G401.6 (cell line): ENCODE results near the gene ACTN2.

Experiments used
- FAIRE-seq: peaks from 2 replicates; lab custom pipeline; 2012; peaks lifted over from hg19 to GRCh38; lab: Jason Lieb, UNC

ACTN2 gene

DNA sequence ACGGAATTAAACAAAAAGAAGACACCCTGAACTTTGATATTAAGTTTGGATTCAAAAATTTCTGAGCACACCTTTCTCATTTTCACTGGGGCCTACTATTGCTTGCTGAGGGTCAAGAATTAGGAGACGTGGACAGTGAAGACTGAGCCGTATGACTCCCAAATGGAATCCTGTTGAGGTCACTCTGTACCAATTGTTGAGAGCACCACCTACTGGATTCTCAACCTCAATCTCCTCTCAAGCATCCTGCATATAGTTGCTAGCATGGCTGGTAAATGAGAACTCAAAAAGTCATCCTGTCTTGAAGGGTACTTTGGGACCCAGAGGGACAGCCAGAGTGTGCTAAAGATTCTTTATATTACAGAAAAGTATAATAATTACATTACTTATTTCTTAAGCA is 88.6 kb downstream of the ACTN2 start:
- FAIRE-seq: no peak

DNA sequence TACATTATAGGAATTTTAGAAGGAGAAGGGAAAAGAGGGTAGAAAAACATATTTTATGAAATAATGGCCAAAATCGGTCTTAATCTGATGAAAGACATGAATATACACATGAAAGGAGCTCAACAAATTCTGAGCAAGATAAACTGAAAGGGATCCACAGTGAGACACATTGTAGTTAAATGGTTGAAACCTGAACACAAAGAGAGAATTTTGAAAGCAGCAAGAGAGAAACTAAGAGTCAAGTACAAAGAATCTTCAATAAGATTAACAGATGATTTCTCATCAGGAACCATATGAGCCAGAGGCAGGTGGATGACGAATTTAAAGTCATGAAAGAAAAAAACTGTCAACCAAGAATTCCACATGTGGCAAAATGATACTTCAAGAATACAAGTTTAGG is 93.0 kb downstream of the ACTN2 start:
- FAIRE-seq: no peak

DNA sequence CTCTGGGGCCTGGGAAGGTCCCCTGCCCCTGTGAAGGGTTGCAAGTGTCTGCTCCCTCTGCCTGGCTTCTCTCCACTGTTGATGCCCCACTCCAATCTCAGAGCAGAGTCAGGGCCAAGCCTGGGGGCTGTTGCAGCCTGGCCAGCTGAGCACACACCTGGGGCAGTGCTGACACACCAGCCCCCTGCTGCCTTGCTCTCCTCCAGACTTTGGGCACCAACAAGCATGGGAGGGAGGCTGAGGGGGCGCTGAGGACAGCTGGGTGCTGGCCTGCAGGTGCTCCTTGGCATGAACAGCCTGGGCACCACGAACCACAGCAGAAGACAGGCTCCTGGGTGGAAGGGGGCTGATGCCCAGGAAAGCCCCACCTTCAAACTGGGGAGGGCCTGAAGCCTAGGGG is 99.2 kb downstream of the ACTN2 start:
- no peak for FAIRE-seq

DNA sequence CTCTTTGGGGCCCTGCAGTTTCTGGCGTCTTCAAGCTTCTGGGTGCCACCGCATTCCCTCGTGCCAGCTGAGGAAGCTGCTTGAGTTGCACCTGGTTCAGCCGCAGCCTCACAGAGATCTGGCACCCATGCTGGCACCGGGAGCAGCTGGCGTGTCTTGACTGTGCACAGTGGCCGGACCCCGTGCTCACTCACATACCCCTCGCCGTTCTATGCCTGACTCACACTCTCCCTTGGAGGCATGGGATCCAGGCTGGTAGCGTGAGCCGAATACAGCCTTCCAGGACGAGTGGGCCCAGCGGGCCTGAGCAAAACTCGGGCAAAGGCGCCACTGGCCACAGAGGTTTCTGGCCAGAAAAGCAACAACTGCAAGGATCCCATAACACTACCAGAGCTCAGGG is 100.2 kb downstream of the ACTN2 start:
- no peak for FAIRE-seq

DNA sequence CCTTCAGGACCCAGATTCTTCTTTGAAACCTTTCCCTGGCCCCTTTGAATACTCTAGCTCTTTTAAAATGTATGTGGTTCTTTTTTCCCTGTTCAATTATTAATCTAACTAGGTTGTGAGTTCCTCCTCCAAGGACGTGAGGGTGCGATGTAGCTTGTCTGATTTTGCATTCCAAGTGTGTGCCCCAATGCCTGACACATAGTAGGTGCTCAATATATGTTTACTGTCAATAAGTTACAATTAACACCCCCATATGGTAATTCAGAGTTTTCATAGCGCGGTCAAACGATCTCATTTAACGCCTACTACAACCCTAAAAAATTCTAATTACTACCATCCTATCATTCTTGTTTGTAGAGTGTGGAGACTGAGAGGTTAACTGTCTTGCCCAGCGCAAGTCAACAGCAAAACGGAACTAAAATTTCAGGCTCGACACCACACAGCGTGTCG is 108.3 kb downstream of the ACTN2 start:
- no peak for FAIRE-seq

DNA sequence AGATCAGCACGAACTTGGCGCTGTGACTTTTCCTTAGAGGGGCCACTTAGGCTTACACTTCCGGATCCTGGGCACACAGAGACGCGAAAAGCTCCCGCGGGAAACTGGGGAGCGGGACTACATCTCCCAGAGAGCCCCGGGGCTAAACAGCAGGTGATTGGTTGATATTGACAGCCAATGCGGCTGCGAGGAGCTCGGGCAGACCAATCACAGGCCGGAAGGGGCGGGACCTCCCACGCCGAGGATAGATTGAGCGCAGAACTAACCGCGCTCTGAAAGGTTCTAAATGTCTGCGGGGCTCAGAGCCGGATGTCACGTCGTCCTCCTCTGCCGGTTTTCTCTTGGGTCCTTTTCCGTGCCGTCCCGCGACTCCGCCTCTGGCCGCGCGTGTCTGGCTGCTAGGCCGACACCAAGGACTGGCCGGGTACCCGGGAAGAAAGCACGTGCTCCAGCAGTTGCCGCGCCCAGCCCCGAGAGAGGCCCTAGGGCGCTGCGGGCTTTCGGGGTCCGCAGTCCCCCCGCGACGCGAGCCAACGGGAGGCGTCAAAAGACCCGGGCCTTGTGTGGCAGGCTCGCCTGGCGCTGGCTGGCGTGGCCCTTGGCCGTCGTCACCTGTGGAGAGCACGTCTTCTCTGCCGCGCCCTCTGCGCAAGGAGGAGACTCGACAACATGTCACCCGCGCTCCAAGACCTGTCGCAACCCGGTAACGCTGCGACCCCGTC is 108.9 kb downstream of the ACTN2 start, which contains the start of gene MTR:
Gene MTR, plus strand, starts transcription at position 258 of the 722 bp plus-strand sequence. Its CDS starts 412 bp downstream, at position 670.
- FAIRE-seq: peak; percentile 98

DNA sequence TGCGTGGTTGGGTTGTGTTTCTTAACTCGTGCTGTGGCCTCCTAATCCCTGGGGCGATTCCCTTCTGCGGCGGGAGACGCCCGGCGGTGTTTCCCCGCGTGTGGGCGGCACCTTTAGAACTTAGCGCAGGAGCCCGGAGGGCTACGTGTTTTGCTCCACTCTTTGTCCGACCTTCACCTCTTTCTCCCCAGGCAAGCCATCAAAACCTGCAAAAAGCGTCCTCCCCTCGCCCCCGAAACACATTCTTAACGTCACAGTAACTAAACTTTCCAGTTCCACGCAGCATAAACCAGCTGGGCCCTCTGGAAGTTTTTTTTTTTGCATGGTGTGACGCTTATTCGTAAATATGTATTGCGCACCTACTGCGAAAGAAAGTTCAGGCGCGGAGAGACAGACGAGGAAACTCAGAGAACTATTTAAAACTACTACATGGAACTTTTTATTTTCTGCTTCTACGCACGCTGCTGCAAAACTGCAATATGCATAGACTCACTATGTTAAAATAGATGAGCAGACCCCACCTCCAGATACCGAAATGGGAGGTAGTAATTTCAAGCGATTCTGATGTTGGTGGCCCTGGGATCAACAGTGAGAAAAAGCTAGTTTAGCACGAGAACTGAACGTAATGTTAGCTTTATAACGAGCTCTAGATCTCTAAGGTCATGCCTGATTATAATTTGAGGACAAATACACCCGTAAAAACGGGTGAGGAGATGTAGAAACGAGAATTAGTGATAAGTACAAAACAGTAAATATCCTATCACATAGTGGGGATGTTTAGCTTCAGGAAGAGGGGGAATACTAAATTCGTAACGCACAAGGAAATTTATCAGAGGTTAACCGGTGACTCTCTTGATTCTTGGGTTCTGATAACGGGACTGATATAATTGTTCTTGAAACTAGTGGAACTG is 109.7 kb downstream of the ACTN2 start:
- FAIRE-seq: no peak

DNA sequence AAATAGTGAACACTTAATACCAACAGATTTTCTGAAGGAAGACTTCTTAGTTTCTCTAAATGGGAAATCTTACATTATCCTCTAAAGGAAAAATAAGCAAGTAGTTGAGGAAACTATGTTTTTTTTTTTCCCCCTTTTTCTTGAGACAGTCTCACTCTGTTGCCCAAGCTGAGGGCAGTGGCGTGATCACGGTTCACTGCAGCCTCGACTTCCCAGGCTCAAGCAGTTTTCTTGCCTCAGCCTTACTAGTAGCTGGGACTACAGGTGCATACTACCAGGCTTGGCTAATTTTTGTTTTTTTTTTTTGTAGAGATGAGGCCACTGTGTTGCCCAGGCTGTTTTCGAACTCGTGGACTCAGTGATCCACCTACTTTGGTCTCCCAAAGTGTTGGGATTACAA is 112.7 kb downstream of the ACTN2 start:
- FAIRE-seq: no peak

DNA sequence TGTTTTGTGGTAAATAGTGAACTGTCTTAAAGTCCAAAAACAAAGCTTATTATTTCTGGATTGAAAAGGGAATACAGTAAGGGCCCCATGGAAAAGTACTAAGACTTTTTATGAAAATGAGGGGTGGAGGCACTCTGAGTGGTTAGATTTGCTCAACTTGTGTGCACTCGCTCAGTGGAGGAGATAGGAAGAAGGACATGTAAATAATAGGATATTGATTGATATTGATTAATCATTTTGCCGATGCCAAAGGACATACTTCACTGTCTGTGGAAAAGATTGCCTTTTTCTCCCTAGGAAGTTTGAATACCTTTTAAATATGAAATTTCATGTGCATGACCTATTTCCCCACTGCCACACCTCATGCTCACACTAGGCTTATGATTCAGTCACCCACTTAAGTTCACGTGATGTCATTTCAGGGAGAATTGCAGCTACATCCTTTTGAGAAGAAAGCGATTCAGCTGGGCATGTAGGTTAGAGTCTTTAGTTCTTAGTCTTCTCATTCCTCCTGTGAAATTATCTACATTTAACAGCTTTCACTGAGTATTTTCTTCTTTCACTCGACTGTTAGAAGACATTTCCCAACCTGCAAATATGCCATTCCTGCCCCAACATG is 113.8 kb downstream of the ACTN2 start:
- no peak for FAIRE-seq

DNA sequence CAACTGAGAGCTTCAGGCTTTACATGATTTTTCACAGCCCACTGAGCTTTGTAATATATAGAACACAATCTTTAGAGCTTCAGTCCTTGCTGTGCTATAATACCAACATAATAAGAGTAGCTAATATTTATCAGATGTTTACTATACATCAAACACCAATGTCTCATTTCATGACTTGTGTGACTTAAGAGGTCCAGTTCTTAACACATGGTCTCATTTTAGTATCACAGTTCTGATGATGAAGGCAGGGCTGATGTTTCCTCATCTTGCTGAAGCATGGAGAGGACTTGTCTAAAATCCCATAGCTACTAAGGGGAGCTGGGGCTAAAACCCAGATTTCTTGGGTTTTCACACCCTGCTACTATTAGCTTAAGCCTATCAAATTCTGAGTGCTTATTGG is 114.3 kb downstream of the ACTN2 start:
- no peak for FAIRE-seq

DNA sequence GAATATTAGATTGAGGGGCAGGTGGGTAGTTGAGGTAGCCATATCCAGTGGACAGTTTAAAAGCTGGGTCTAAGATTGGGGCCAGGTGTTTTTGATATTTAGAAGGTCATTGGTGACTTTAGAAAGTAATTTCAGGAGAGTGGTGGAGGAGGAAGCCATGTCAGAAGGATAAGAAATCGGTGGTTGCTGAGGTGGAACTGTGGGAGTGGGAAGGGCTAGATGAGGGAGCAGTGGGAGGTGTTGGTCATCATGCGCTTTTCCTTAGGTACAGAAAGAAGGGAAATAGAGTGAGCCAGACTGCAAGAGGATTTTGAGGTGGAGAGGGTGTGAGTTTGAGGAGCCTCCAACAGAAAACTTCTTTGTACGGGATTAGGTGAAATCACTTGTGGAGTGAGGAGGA is 116.0 kb downstream of the ACTN2 start:
- FAIRE-seq: no peak

DNA sequence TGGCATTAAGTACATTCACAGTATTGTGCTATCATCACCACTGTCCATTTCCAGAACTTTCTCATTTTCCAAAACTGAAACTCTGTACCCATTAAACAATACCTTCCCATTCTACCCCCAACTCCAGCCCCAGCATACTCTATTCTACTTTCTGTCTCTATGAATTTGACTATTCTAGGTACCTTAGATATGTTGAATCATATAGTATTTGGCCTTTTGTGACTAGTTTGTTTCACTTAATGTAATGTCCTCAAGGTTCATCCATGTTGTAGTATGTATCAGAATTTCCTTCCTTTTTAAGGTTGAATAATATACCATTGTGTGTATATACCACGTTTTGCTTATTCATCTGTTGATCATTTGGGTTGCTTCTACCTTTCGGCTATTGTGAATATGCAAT is 120.3 kb downstream of the ACTN2 start:
- no peak for FAIRE-seq

DNA sequence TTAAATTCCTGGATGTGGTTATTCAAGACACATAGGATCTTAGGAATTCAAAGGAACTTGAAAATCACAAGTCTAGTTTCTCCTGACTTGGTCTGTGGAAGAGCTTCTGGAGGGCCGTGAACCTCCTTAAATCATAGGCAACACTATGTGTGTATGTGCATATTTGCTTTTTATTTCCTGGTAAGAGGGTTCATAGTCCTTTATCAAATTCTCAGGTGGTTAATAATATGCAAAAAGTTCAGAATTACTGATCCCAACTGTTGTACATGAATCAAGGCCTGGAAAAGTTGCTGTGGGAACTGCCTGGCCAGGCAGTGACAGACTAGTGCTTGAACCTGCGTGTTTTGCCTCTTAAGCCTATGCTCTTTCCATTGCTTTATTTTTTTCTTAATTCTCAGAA is 121.7 kb downstream of the ACTN2 start:
- FAIRE-seq: no peak

DNA sequence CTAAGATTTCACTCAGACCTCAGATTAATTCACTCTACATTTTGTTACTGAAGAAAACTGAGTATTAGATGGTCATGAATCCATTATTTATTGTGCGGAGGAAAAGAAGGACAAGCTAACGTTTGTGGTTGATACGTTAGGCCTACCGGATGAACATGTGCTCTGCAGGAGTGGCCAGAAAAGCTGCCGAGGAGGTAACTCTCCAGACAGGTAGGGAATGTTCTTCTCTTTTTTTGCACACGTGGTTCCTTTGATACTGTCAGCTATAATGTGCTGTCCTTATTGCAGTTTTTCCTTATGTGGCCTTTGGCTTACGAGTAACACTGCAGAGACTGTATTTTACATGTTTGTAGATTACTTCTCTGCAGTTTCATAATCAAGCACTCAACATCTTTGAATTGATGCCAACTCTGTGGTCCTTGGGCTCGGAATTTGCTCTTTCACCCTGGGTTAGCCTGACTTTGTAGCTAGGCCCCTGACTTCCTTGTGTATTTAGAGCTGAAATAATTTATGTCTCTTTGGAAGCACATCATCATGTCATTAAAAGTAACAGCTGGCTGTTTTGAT is 122.3 kb downstream of the ACTN2 start:
- FAIRE-seq: no peak

DNA sequence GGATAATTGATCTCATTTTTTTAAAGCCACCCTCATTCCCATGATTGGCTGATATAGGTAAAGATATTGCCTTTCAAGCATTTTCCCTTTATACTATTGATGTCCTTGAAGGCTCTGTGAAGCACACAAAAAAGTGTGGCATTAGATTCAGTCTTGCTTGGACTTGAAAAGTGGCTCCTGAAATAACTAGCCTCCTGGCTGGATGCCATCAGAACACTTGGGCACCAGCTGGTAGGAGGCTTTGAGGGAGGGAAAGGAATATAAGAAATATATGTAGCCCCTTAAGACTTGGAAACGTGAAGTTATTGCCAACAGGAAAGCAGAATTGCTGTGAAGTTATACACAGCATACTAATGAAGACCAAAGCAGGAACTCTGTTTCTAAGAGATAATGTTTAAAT is 122.8 kb downstream of the ACTN2 start:
- FAIRE-seq: no peak

DNA sequence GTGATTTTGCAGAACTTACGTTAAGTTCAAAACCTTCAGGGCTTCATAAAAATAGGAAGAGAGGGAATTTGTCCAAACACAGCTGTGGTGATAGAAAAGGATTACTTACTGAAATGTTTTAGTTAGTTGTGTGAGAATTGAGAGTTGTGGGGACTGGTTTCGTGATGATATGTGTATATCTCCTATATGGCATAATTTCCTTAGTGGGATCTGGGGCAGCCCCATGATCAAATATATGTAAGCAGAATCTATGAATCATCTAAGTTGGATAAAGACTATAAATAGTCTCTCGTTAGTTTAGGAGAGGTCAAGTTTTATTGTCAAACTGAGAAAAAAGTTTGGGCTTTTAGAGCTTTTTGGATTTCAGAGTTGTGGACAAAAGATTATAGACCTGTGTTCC is 123.7 kb downstream of the ACTN2 start:
- FAIRE-seq: no peak

DNA sequence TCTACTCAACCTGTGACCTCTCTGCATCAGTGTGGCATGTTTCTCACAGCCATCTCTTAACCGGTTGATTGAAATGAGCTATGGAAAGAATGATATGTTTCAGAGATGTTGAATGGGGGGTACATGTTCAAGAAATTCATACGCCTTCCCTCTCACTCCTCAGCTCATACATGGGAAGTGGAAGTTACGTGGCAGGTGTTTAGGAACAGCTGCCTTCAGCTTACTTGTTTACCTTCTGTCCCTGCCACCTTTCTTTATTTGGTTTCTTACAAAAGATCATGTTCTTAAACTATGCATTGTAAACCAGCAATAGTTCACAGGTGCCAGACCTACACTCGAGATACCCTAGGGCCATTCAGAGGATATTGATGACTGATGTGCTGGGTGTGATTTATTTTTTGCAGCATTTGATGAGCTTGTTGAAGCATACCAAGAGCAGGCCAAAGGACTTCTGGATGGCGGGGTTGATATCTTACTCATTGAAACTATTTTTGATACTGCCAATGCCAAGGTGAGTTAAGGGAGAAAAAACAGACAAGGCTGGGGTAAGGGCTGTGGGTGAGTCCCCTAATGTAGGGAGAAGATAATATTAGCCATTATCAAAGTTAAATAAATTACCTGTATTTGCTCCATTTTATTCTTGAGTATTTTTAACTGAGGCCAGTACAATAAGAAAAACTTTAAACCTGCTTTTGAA is 126.2 kb downstream of the ACTN2 start:
- no peak for FAIRE-seq
